Neuronal stem cell (in vitro differentiated cells): ENCODE data around the gene TMEM11. TPM values are rescaled to one million over a fixed set of nuclear protein-coding genes. Genes with fewer than 3 reads are reported as not detected.

Experiments used
- DNase-seq: peaks from one replicate; pipeline ENCODE4 v3.0.0-alpha.2; 2013; ENCODE audit warnings: low spot score
- H2AFZ ChIP-seq: one replicate; pipeline ENCODE4 v1.6.1; 2013; ENCODE audit warnings: mild to moderate bottlenecking, low read length, inconsistent platforms
- H2AK5ac ChIP-seq: 2 replicates; pipeline ENCODE4 v1.6.1; 2013; ENCODE audit warnings: low read depth, mild to moderate bottlenecking, inconsistent platforms, low read length, moderate library complexity, mixed read lengths
- H2BK120ac ChIP-seq: 2 replicates; pipeline ENCODE4 v1.6.1; 2013; ENCODE audit warnings: low read depth, mild to moderate bottlenecking, inconsistent platforms, low read length, moderate library complexity, mixed read lengths
- H2BK12ac ChIP-seq: one replicate; pipeline ENCODE4 v1.6.1; 2013; ENCODE audit warnings: low read length, inconsistent platforms
- H2BK15ac ChIP-seq: 2 replicates; pipeline ENCODE4 v1.6.1; 2013; ENCODE audit warnings: mild to moderate bottlenecking, low read length, inconsistent platforms, mixed read lengths
- H2BK5ac ChIP-seq: one replicate; pipeline ENCODE4 v1.6.1; 2013; ENCODE audit warnings: inconsistent platforms, mild to moderate bottlenecking, low read length, moderate library complexity
- H3K14ac ChIP-seq: one replicate; pipeline ENCODE4 v1.6.1; 2013; ENCODE audit warnings: low read length, inconsistent platforms
- H3K18ac ChIP-seq: 2 replicates; pipeline ENCODE4 v1.6.1; 2013; ENCODE audit warnings: low read length, inconsistent platforms
- H3K23ac ChIP-seq: 2 replicates; pipeline ENCODE4 v1.6.1; 2013; ENCODE audit warnings: low read depth, mild to moderate bottlenecking, mixed read lengths, low read length, inconsistent platforms; ENCODE audit not compliant: poor library complexity
- H3K27ac ChIP-seq: replicated peaks from 3 replicates; pipeline ENCODE4 v1.5.1; 2013; ENCODE audit warnings: low read length, inconsistent platforms
- H3K27me3 ChIP-seq, 3 experiments: 2 replicates each; pipeline ENCODE4 v1.6.1; 2013; ENCODE audit warnings: low read length in 3 of 3, mild to moderate bottlenecking in 2 of 3, inconsistent platforms in 1 of 3, low read depth in 1 of 3, mixed read lengths in 1 of 3, moderate library complexity in 1 of 3; ENCODE audit not compliant: control insufficient read depth in 3 of 3, insufficient read depth in 3 of 3
- H3K36me3 ChIP-seq, 2 donors: replicated peaks in 1 of 2; 2 replicates each; pipeline ENCODE4 v1.6.1; 2013; ENCODE audit warnings: low read length in 2 of 2; ENCODE audit not compliant: control insufficient read depth in 2 of 2, insufficient read depth in 2 of 2
- H3K4ac ChIP-seq: 2 replicates; pipeline ENCODE4 v1.6.1; 2013; ENCODE audit warnings: inconsistent platforms, mild to moderate bottlenecking, low read length, moderate library complexity
- H3K4me1 ChIP-seq, 2 donors: 1 replicate in 1 of 2; 2 replicates in 1 of 2; pipeline ENCODE4 v1.6.1; 2013; ENCODE audit warnings: low read length in 2 of 2, low read depth in 1 of 2; ENCODE audit not compliant: control insufficient read depth in 2 of 2, insufficient read depth in 1 of 2
- H3K4me2 ChIP-seq: one replicate; pipeline ENCODE4 v1.6.1; 2013; ENCODE audit warnings: mild to moderate bottlenecking, low read length, inconsistent platforms; ENCODE audit not compliant: insufficient read depth, poor library complexity, severe bottlenecking
- H3K4me3 ChIP-seq, 2 donors: 2 replicates each; pipeline ENCODE4 v1.5.1; 2013; ENCODE audit warnings: low read length in 2 of 2, mild to moderate bottlenecking in 2 of 2, inconsistent platforms in 1 of 2, moderate library complexity in 1 of 2
- H3K79me1 ChIP-seq: one replicate; pipeline ENCODE4 v1.6.1; 2013; ENCODE audit warnings: low read depth, mild to moderate bottlenecking, inconsistent platforms, low read length, moderate library complexity
- H3K9ac ChIP-seq: one replicate; pipeline ENCODE4 v1.6.1; 2013; ENCODE audit warnings: mild to moderate bottlenecking, low read depth, low read length, inconsistent platforms; ENCODE audit not compliant: poor library complexity
- H3K9me3 ChIP-seq, 2 donors: replicated peaks in 1 of 2; 2 replicates each; pipeline versions ENCODE3 to v1.6.1; 2013; ENCODE audit warnings: low read length in 2 of 2, mild to moderate bottlenecking in 2 of 2, inconsistent platforms in 1 of 2, low read depth in 1 of 2, mixed read lengths in 1 of 2, moderate library complexity in 1 of 2; ENCODE audit not compliant: control insufficient read depth in 2 of 2, insufficient read depth in 1 of 2
- H4K8ac ChIP-seq: one replicate; pipeline ENCODE4 v1.6.1; 2013; ENCODE audit warnings: low read depth, mild to moderate bottlenecking, inconsistent platforms, low read length, moderate library complexity
- H4K91ac ChIP-seq: one replicate; pipeline ENCODE4 v1.6.1; 2013; ENCODE audit warnings: low read length, low read depth, mild to moderate bottlenecking, inconsistent platforms; ENCODE audit not compliant: poor library complexity
- WGBS, 2 donors: extraction: QIAGEN DNeasy Blood & Tissue Kit; methylation state at CpG; one replicate each; pipeline ENCODE4 v1.1.7; 2013; ENCODE audit warnings: missing lambda C conversion rate in 2 of 2, mixed read lengths in 1 of 2; ENCODE audit not compliant: insufficient read length in 2 of 2, insufficient replicate concordance in 1 of 2; ENCODE audit errors: extremely low coverage in 2 of 2; 5-methylcytosine and 5-hydroxymethylcytosine counted together
- polyA plus RNA-seq, 2 experiments: library from polyadenylated mRNA; stranded (reverse); fragments of 200-250 nt; gene quantifications; one replicate each; pipeline ENCODE4 v1.2.3, GENCODE V29; 2013

The TMEM11 gene, protein sequence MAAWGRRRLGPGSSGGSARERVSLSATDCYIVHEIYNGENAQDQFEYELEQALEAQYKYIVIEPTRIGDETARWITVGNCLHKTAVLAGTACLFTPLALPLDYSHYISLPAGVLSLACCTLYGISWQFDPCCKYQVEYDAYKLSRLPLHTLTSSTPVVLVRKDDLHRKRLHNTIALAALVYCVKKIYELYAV
- 27.7 TPM for polyA plus RNA-seq (2013, experiment 1 of 2)
- 27.5 TPM for polyA plus RNA-seq (2013, experiment 2 of 2)

DNA sequence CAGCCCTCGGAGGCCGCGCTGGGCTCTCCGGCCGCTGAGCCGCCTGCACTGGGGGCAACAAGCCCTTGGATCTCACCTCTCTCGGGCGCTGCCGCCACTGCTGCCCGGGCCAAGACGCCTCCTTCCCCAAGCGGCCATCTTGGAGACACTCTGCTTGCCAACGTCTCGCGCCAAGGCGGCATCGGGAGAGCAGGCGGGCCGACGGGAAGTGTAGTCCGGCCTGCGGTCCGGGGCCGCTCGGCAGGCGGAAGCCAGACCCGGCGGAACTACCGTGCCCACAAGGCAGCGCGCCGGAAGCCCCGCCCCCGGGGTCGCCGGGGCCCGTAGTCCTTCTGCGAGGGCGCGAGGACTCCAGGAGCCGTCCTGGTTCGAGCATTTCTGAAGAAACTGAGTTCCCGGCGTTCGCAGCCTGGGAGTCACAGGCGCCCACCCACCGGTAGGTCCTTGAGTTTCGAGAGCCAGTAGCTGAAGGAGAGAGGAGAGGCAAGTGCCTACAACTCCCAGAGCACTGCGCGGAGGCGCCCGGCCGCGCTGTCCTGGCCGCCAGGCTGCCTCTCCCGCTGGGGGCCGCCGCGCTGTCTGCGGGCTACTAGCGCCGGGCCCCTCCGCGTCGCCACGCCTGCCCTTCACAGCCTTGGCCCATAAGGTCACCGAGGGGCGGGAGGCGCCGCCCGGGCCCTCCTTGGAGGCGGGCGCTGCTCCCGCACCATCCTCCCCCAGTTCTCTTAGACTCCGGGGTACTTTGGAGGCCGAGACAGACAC lies at the start of gene TMEM11:
Gene TMEM11 (minus strand): TSS at position 147 of the 762 bp plus-strand sequence. CDS start 9 bp downstream, at position 138.
- H3K79me1 ChIP-seq, result peaks cover 13% of the 10 kb centered on the region
- peak within 1 kb of the TSS; percentile 87 to 95 for H3K4me3 ChIP-seq
- H3K14ac ChIP-seq, result peak within 1 kb of the TSS; percentile 76
- H2BK12ac ChIP-seq, result no peak within 1 kb of the TSS
- peak within 1 kb of the TSS; percentile 92 for H3K18ac ChIP-seq
- H3K9ac ChIP-seq, result peak within 1 kb of the TSS; percentile 95
- H3K4ac ChIP-seq, result no peak within 1 kb of the TSS
- DNase-seq, result peak; percentile 94
- peaks cover 13 to 14% of the 10 kb centered on the region in 2 donors for H3K4me1 ChIP-seq
- no peaks in the 10 kb centered on the region for H3K9me3 ChIP-seq
- peak within 1 kb of the TSS; percentile 63 for H3K4me2 ChIP-seq
- peak within 1 kb of the TSS; percentile 92 for H3K27ac ChIP-seq
- H3K23ac ChIP-seq, result peak within 1 kb of the TSS; percentile 82
- H2BK120ac ChIP-seq, result no peak within 1 kb of the TSS
- H2BK5ac ChIP-seq, result peak within 1 kb of the TSS; percentile 33
- peak within 1 kb of the TSS; percentile 43 for H2AK5ac ChIP-seq
- no peaks in the 10 kb centered on the region for H3K27me3 ChIP-seq
- WGBS, 2 donors, result no CpG with 5 or more reads among the region's 76 CpGs
- H3K36me3 ChIP-seq, result peaks cover 3 to 28% of the 10 kb centered on the region in 2 donors
- no peak within 1 kb of the TSS for H4K8ac ChIP-seq
- H2AFZ ChIP-seq, result peak within 1 kb of the TSS; percentile 94
- no peak within 1 kb of the TSS for H4K91ac ChIP-seq
- H2BK15ac ChIP-seq, result no peak within 1 kb of the TSS

DNA sequence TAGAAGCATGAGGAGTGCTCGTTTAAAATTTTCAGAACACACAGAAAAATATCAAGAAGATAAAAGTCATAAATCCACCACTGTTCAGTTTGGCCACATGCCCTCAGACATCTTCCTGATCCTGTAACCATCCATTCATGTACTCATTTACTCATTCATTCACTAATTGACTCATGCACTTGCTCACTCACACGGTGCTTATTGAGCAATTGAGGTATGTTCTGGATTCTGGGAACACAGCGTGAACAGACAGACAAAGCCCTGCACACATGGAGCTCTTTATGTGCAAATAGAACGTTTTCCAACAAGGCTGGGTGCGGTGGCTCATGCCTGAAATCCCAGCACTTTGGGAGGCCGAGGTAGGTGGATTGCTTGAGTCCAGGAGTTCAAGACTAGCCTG lies 49.4 kb upstream of the TMEM11 start:
- no peak overlapping the region for H2BK15ac ChIP-seq
- no peak overlapping the region for H2BK5ac ChIP-seq
- H3K27me3 ChIP-seq, result peaks cover 0 to 8% (median 0%) of the 10 kb centered on the region in 3 experiments
- no peak overlapping the region for H2AFZ ChIP-seq
- WGBS, 2 donors, result no CpG with 5 or more reads among the region's 6 CpGs
- H3K9ac ChIP-seq, result no peak overlapping the region
- no peaks in the 10 kb centered on the region for H3K36me3 ChIP-seq
- H3K18ac ChIP-seq, result no peak overlapping the region
- H3K4ac ChIP-seq, result no peak overlapping the region
- H4K91ac ChIP-seq, result no peak overlapping the region
- H3K4me2 ChIP-seq, result no peak overlapping the region
- H2AK5ac ChIP-seq, result no peak overlapping the region
- no peak for DNase-seq
- no peak overlapping the region for H2BK12ac ChIP-seq
- H3K27ac ChIP-seq, result no peak overlapping the region
- H3K9me3 ChIP-seq, result no peaks in the 10 kb centered on the region
- no peak overlapping the region for H2BK120ac ChIP-seq
- no peak overlapping the region for H3K14ac ChIP-seq
- H4K8ac ChIP-seq, result no peak overlapping the region
- H3K4me1 ChIP-seq, result no peaks in the 10 kb centered on the region
- H3K4me3 ChIP-seq, result no peak overlapping the region
- no peaks in the 10 kb centered on the region for H3K79me1 ChIP-seq
- no peak overlapping the region for H3K23ac ChIP-seq

DNA sequence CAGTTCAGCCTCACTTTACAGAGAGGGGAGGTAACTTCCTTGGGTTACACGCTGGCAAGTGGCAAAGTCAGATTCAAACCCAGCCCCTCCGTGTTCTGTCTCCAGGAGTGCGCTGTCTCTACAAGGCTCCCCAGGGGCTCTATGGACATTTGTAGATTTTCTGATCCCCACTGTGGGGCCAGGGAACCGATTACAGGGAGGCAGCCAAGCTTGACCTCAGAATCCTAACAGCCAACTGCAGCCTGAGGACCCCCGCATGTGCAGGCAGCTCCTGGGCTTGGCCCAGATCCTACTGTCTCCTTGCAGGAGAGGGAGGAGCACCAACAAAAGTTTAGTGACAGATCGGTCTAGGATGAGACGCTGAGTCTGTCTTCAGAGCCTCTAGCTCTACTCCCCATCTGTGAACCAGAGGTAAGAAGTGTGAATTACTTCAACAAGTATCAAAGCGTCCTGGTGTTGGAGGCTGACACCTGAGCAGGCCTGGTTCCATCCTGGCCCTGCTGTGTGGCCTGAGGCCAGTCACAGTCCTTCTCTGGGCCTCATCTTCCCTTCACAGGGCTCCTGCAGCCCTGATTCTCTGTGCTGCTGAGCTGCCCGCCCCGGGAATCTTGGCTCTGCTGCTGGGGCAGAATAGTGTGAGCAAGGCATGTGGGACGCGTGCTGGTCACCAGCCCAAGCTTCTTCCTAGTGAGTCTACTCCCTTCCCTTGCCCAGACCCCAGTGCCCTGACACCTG lies 48.5 kb upstream of the TMEM11 start:
- Histone ChIP-seq H2BK120ac (no peak overlapping the region), H3K4me2 (no peak overlapping the region), H4K8ac (no peak overlapping the region), H3K9me3 (no peaks in the 10 kb centered on the region), H3K27me3 (peaks cover 0 to 8% (median 0%) of the 10 kb centered on the region in 3 experiments), H2BK12ac (no peak overlapping the region), H3K18ac (no peak overlapping the region), H3K14ac (no peak overlapping the region), H2BK5ac (no peak overlapping the region), H2BK15ac (no peak overlapping the region), H3K36me3 (no peaks in the 10 kb centered on the region), H2AK5ac (no peak overlapping the region), H2AFZ (no peak overlapping the region), H3K27ac (no peak overlapping the region), H3K4me3 (no peak overlapping the region), H3K23ac (no peak overlapping the region), H3K4me1 (no peaks in the 10 kb centered on the region), H3K4ac (no peak overlapping the region), H4K91ac (no peak overlapping the region), H3K9ac (no peak overlapping the region), H3K79me1 (no peaks in the 10 kb centered on the region)
- DNase-seq, result no peak
- no CpG with 5 or more reads among the region's 12 CpGs for WGBS, 2 donors

DNA sequence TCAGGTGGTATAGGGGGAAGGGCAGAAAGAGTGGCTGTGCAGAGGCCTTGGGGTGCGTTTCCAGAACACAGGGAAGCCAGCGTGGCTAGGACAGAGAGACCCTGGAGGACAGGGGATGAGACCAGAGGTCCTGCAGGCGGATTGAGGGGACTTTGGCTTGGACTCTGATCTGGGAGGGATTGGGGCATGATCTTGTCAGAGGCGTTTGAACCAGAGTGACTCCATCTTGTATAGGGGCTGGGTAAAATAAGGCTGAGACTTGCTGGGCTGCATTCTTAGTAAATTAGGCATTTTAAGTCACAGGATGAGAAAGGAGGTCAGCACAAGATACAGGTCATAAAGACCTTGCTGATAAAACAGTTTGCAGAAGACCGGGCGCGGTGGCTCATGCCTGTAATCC lies 44.6 kb upstream of the TMEM11 start:
- Histone ChIP-seq H3K36me3 (no peaks in the 10 kb centered on the region), H2BK120ac (no peak overlapping the region), H2AFZ (no peak overlapping the region), H4K91ac (no peak overlapping the region), H3K4me3 (no peak overlapping the region), H3K14ac (no peak overlapping the region), H3K27ac (no peak overlapping the region), H2BK15ac (no peak overlapping the region), H3K79me1 (no peaks in the 10 kb centered on the region), H3K9me3 (no peaks in the 10 kb centered on the region), H3K23ac (no peak overlapping the region), H3K4me2 (no peak overlapping the region), H2AK5ac (no peak overlapping the region), H4K8ac (no peak overlapping the region), H3K27me3 (peaks cover 0 to 8% (median 2%) of the 10 kb centered on the region in 3 experiments), H3K4ac (no peak overlapping the region), H3K18ac (no peak overlapping the region), H2BK12ac (no peak overlapping the region), H3K4me1 (peaks cover 2 to 3% of the 10 kb centered on the region in 2 donors), H3K9ac (no peak overlapping the region), H2BK5ac (no peak overlapping the region)
- no CpG with 5 or more reads among the region's 7 CpGs for WGBS, 2 donors
- DNase-seq, result no peak
